ENCODE data around the gene HECTD4. TPM values are rescaled to one million over a fixed set of nuclear protein-coding genes. Genes with fewer than 3 reads are reported as not detected.

The HECTD4 gene
- total RNA-seq, 1 donor from 2014 or later: 63.3 TPM

GRCh38 chr12:112305951-112306350, 76.3 kb downstream of the HECTD4 start:
- no peak for DNase-seq (ENCODE audit: extremely low spot score, unreplicated experiment)
- H3K27ac Mint-ChIP-seq (ENCODE audit: unreplicated experiment): no peak overlapping the region
- no peak for TF ChIP-seq CTCF (IDR thresholded peaks at IDR 0.05)
- peaks cover 9% of the 10 kb centered on the region for H3K4me1 Mint-ChIP-seq (ENCODE audit: unreplicated experiment)
- H3K9me3 Mint-ChIP-seq (ENCODE audit: unreplicated experiment): no peaks in the 10 kb centered on the region
- no peaks in the 10 kb centered on the region for H3K27me3 Mint-ChIP-seq (ENCODE audit: unreplicated experiment)
- H3K4me3 Mint-ChIP-seq (ENCODE audit: unreplicated experiment): no peak overlapping the region
- H3K36me3 Mint-ChIP-seq (ENCODE audit: unreplicated experiment): peaks cover 40% of the 10 kb centered on the region

- DNase-seq (ENCODE audit: extremely low spot score, unreplicated experiment): no peak
- Mint-ChIP-seq H3K27me3 (ENCODE audit: unreplicated experiment) (no peaks in the 10 kb centered on the region), H3K4me1 (ENCODE audit: unreplicated experiment) (peaks cover 7% of the 10 kb centered on the region), H3K36me3 (ENCODE audit: unreplicated experiment) (peaks cover 44% of the 10 kb centered on the region), H3K4me3 (ENCODE audit: unreplicated experiment) (no peak overlapping the region), H3K9me3 (ENCODE audit: unreplicated experiment) (no peaks in the 10 kb centered on the region), H3K27ac (ENCODE audit: unreplicated experiment) (no peak overlapping the region)
- TF ChIP-seq CTCF (IDR thresholded peaks at IDR 0.05): no peak
Observed at GRCh38 chr12:112304436-112304835, 77.8 kb downstream of the HECTD4 start.

DNA sequence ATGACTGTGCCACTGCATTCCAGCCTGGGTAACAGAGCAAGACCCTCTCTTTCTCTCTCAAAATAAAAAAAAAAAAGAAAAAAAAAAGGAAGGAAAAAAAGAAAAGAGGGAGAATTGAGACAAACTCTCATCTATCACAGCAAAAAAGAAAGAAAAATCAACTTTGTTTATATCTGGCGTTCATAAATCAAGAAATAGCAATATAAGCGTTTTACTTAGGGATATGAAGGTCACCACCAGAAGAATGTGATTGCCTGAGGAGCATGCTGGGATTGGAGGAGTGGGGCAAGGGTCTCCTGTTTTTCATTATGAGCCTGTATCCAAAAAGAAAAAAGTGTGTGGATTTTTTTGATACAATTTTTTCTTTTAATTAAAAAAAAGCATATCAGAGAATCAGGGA, 78.4 kb downstream of the HECTD4 start:
- peaks cover 42% of the 10 kb centered on the region for H3K36me3 Mint-ChIP-seq (ENCODE audit: unreplicated experiment)
- H3K27ac Mint-ChIP-seq (ENCODE audit: unreplicated experiment): no peak overlapping the region

DNA sequence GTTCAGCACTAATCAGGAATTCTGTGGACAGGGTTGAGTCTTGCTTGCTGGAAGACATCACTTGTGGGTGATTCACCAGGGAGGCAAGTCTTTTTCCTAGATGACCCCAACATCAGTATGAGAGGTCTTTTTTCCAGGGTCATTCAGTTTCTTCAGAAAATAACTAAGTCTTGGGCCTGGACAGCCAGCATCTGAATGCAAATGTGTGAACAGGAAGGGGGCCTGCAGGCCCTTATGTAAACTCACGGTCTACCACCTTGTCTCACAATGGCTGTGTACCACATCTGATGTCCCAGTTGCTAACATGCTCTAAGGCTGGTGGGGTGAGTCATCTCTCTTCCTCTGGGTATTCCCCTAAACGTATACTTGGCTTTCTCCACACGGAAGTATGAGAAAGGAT, 79.2 kb downstream of the HECTD4 start:
- Mint-ChIP-seq H3K4me3 (ENCODE audit: unreplicated experiment) (no peak overlapping the region), H3K4me1 (ENCODE audit: unreplicated experiment) (peaks cover 7% of the 10 kb centered on the region), H3K9me3 (ENCODE audit: unreplicated experiment) (no peaks in the 10 kb centered on the region), H3K27me3 (ENCODE audit: unreplicated experiment) (no peaks in the 10 kb centered on the region), H3K27ac (ENCODE audit: unreplicated experiment) (peak overlapping the region; percentile 58), H3K36me3 (ENCODE audit: unreplicated experiment) (peaks cover 34% of the 10 kb centered on the region)
- TF ChIP-seq CTCF (IDR thresholded peaks at IDR 0.05): no peak
- DNase-seq (ENCODE audit: extremely low spot score, unreplicated experiment): no peak

More for the DNA sequence above, 78.4 kb downstream of the HECTD4 start:
- no peaks in the 10 kb centered on the region for H3K27me3 Mint-ChIP-seq (ENCODE audit: unreplicated experiment)
- TF ChIP-seq CTCF (IDR thresholded peaks at IDR 0.05): no peak
- DNase-seq (ENCODE audit: extremely low spot score, unreplicated experiment): no peak
- H3K4me1 Mint-ChIP-seq (ENCODE audit: unreplicated experiment): peaks cover 7% of the 10 kb centered on the region
- no peak overlapping the region for H3K4me3 Mint-ChIP-seq (ENCODE audit: unreplicated experiment)
- H3K9me3 Mint-ChIP-seq (ENCODE audit: unreplicated experiment): no peaks in the 10 kb centered on the region

DNA sequence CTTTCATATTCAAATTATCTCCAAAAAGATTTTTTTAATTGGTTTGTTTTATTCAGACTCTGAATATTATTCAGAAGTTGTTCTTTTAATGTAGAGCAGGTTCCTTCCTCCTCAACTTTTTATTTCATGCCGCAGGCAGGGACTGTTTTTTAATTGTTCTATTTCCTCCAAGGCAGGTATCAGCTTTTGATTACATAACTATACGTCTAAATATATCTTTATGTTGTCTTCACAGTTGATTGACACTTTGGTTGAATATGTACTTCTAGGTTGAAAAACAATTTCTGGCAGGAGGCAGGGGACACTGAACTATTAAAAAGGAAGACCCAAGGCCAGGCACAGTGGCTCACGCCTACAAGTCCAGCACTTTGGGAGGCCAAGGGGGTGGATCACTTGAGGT, 82.5 kb downstream of the HECTD4 start:
- no peak for DNase-seq (ENCODE audit: extremely low spot score, unreplicated experiment)
- Mint-ChIP-seq H3K36me3 (ENCODE audit: unreplicated experiment) (peaks cover 18% of the 10 kb centered on the region), H3K9me3 (ENCODE audit: unreplicated experiment) (no peaks in the 10 kb centered on the region), H3K4me3 (ENCODE audit: unreplicated experiment) (no peak overlapping the region), H3K27ac (ENCODE audit: unreplicated experiment) (no peak overlapping the region), H3K27me3 (ENCODE audit: unreplicated experiment) (no peaks in the 10 kb centered on the region), H3K4me1 (ENCODE audit: unreplicated experiment) (peaks cover 7% of the 10 kb centered on the region)
- TF ChIP-seq CTCF (IDR thresholded peaks at IDR 0.05): no peak
